GM19324 (cell line): ENCODE measurements around the gene MARK3.

Experiments used
- ATAC-seq: cut with Tn5 transposase; IDR thresholded peaks from one replicate; pipeline ENCODE4 v1.9.1; 2021; ENCODE audit warnings: mild to moderate bottlenecking, moderate library complexity; ENCODE audit not compliant: unreplicated experiment, low FRiP score

Gene MARK3

DNA sequence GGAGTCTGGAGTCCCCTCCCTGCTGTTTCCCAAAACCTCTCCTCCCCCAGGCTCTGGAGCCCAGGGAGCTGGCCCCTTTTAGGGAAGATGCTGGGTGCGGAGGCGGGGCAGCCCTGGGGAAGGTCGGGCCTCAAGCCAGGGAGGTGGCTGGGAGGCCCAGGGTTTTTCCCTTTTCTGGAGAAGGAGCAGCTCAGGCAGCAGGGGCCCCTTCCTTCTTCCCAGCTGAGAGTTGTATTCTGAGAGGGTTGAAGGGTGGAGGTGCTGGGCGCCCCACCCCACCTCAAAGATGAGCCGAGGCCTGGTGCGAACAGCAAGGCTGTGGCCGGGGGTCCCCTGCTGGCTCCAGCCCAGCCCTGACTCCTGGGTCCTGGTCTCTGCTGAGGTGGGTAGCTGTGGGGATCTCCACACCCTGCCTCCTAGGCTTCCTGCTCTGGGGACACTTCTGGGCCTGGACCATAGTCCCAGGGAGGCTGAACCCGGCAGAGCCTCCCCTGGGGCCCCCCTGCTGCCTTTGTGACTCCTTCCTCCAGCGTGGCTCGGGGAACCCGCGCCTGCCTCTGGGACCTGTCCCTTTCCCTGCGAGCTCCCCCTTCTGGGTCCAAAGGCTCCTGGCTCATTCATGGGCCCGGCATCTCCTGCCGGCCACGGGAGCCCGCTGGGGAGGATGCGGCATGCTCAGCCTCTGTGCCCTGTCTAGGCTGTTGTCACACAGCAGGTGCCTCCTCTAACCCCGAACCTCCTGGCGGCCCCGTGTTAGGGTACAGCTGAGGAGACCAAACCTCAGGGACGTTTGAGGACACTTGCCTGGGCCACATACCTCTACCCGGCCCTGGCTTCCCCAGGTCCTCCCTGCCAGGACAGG, 148.2 kb downstream of the MARK3 start:
- no peak for ATAC-seq

GRCh38 chr14:103533999-103534575, 148.9 kb downstream of the MARK3 start:
- ATAC-seq: no peak

DNA sequence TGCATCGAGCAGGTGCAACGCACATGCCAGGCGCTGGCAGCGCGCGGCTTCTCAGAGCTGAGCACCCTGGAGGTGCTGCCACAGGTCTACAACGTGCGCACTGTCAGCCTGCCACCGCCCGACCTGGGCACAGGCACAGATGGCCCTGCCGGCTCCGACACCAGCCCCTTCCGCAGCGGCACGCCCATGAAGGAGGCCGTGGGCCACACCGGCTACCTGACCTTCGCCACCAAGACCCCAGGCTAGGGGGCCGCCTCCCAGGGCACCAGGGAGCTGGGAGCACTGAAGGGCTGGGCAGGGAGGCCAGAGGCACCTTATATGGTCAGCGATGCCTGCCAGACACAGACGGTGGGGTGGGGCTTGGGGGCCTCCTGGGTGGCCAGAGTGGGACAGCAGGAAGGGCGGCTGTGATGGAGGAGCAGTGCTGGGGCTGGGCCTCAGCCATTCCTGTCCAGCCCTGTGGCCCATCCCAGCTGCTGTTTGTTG, 149.4 kb downstream of the MARK3 start:
- no peak for ATAC-seq

- no peak for ATAC-seq
Observed at GRCh38 chr14:103535081-103535890, 150.1 kb downstream of the MARK3 start.

DNA sequence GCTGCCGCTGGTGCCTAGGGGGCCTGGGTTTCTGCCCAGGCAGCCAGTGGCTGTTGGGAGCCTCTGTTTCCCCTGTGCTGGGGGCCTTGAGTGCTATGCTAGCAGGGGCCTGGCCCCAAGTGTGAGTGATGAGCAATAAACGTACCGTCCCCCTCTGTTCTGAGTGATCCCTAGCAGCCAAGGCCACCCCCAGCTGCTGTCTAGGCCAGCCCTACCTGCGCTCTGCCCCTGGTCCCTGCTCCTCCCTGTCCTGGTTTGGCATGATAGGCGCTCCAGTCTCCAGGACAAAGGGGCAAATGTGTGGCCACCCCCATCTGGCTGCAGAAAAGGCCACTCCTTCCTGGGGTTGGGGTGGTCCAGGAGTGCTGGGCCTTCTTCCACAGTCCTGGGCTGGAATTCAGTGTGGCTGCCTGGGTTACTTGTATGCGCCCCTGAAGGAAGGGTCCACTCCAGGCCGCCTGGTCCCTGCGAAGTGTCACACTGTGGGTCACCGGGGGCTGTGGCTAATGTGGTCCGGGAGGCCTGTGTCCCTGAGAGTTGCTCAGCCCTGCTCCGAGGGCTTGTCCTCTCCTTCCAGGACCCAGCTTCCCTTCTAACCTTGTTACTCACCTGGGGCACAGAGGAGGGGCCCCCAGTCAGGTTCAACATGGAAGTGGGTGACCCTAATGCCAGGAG, 150.8 kb downstream of the MARK3 start:
- ATAC-seq: no peak

- ATAC-seq: no peak
Observed at GRCh38 chr14:103536693-103537092, 151.5 kb downstream of the MARK3 start.

- ATAC-seq: no peak
Observed at GRCh38 chr14:103537175-103537990, 152.2 kb downstream of the MARK3 start.

GRCh38 chr14:103538291-103539055, 153.3 kb downstream of the MARK3 start:
- no peak for ATAC-seq

DNA sequence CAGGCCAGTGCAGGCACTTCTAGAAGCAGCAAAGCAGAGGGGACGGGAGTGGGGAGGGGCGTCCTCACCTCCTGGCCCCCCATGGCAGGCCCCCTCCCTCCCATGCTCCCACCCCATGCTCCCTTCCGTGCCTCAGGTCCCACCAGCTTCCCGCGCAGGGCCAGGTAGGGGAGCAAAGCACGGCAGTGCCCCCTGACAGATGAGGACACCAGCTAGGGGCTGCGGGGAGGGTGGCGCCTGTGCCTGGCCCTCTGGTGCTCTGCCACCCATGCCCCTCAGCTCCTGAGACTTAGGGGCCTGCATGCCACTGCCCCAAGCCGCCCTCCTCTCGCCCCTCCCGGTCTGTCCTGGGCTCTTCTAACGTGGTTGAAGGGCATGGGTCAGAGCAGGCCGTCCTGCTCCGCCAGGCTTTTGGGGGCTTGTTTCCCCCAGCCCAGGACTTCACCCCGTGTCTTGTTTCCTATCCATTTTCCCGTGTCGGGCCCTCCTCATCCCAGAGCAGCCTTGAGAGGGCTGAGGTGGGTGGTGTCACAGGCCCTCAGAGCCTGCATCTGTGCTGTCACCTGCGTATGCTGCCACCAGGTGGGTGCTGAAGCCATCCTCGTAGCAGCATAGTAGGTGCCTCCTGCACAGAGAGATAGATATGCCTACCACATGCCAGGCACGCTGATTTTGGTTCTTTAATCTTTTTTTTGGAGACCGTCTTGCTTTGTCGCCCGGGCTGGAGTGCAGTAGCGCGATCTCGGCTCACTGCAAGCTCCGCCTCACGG, 154.0 kb downstream of the MARK3 start:
- no peak for ATAC-seq

- no peak for ATAC-seq
Observed at GRCh38 chr14:103540821-103541708, 155.8 kb downstream of the MARK3 start.

DNA sequence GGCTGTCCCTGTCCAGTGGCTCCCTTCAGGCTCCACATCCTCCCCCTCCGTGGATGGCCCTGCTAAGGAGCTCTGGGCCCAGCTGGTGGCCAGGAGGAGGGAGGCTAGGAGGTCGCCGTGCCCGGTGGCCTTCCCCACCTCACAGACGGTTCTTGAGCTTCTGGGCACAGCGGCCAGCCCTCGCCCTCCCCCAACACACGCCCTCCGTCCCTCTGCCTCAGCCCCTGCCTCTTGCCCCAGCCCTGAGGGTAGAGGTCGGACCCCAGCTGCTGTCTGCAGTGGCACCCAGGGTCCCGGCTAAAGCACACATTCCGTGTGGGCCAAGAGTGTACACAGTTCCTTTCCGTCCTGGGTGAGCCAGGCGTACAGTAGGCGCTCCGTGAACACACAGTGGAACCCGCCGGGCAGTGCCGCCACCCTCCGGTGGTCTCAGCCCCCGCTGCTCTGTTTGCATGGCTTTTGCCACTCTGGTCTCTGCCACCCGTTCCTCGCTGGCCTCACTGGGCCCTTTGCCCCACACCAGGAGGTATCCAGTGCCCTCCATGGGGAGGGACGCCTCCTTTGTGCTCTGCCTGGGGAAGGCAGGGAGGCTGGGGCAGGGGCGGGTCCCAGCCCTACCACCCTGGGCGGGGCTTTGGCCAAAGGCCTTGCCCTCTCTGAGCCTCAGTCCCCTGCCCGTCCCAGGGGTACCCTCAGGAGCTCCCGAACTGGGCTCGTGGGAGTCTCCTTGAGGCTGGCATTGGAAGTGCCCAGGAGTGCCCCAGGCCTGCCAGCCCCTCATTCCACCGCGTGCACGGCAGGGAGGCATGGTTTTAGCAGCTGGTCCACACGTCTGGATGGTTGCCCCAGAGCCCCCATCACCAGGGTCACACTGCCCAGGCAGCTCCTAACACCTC, 156.7 kb downstream of the MARK3 start:
- no peak for ATAC-seq

GRCh38 chr14:103542605-103543088, 157.4 kb downstream of the MARK3 start:
- ATAC-seq: no peak

- ATAC-seq: no peak
Observed at GRCh38 chr14:103543140-103543539, 157.9 kb downstream of the MARK3 start.

DNA sequence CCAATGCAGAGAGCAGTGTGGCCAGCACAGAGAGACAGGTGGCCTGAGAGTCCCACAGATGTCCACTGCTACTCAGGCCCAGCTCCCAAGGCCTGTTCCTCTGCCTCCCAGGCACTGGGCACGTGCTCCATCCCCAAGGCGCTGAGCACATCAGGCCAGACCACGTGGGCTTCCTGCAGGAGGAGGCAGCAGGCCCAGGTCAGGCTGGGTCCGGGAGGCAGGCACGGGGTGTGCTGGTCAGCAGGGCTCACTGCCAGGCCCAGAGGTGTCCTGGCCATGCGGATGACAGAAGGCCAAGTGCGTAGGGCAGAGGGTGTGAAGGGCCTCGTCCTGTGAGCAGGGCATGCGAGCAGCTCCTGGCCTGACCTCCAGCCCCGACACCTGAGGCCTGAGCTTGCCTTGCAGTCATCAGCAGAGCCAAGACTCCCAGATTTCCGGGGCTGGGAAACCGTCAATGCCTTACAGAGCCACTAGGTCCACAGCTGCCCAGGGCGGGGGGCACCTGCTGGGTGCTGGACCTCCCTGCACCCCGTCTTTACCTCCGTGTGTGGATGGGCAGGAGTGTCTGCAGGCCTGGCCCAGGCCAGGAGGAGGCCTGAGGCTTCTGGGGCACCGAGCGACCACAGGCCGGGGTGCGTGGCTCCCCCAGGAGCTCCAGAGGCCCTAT, 158.6 kb downstream of the MARK3 start:
- no peak for ATAC-seq

DNA sequence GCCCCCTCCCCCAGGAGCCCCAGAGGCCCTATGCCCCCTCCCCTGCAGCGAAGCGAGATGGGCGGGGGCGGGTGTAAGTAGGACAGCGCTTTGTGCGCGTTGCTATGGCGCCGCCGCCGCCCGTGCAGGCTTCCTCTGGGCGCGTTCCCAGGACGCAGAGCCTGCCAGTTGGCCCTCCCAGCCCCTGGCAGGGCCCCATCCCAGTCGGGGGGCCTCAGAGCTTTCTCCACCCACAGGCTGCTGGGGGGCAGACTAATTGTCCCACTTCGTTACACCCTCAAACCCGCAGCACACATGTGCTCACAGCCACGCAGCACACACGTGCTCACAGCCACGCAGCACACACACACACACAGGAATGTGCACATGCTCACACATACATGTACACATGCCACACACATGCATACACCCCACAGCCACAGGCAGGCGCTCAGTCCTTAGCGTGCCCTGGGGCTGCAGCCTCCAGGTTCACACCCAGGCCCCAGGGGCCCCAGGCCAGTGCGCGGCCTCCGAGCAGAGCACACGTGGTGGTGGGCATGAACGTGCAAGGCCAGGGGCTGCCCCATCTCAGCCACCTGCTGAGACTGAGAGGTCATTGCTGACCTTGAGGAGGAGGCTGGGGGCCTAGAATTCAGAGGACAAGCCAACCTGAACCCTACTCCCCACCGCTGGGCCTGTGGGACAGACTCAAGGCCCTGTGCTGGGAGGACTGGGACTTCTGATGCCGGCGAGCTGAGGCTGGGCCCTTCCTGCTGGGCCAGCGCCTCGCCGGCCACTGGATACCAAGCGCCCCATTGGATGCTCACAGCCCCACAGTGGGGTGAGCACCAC, 159.4 kb downstream of the MARK3 start:
- ATAC-seq: no peak
